Cardiac fibroblast (primary cell): ENCODE data around the gene RELT.
A peak's percentile ranks its signal among the peaks of the same experiment; 100 is the strongest.

Experiments
- DNase-seq, 2 donors: peaks; one replicate each; pipeline versions ENCODE4 v3.0.0 to v3.0.0-alpha.2; 2010; ENCODE audit warnings: low read depth in 2 of 2
- H3K4me3 ChIP-seq, 2 donors: replicated peaks in 1 of 2; 1 replicate in 1 of 2; 2 replicates in 1 of 2; pipeline ENCODE4 v1.5.1; 2011; ENCODE audit warnings: low read depth in 2 of 2, low read length in 2 of 2, mild to moderate bottlenecking in 2 of 2, moderate library complexity in 1 of 2
- CTCF ChIP-seq: IDR thresholded peaks from one replicate; pipeline ENCODE4 v1.5.1; 2011; ENCODE audit warnings: low read depth, mild to moderate bottlenecking, low read length, inconsistent platforms

The RELT gene

GRCh38 chr11:73390601-73391565, 14.7 kb downstream of the RELT start:
- no peak overlapping the region for H3K4me3 ChIP-seq
- DNase-seq, result no peak
- TF ChIP-seq CTCF, result no peak

GRCh38 chr11:73391665-73392064, 15.5 kb downstream of the RELT start:
- no peak overlapping the region for H3K4me3 ChIP-seq
- no peak for DNase-seq
- no peak for TF ChIP-seq CTCF

- TF ChIP-seq CTCF, result no peak
- H3K4me3 ChIP-seq, result no peak overlapping the region
- no peak for DNase-seq
These were observed 16.2 kb downstream of the RELT start for GRCh38 chr11:73392108-73393010.

- peak in 1 of 2 donors; percentile 40 for DNase-seq
- no peak for TF ChIP-seq CTCF
- H3K4me3 ChIP-seq, result no peak overlapping the region
These were observed 16.8 kb downstream of the RELT start for GRCh38 chr11:73393011-73393380.

- no peak overlapping the region for H3K4me3 ChIP-seq
- peak; percentile 89 to 90 for DNase-seq
- peak; percentile 87 for TF ChIP-seq CTCF
These were observed 17.5 kb downstream of the RELT start for GRCh38 chr11:73393479-73394415.
